Measurements from ENCODE around the gene IL17REL. TPM values are rescaled to one million over a fixed set of nuclear protein-coding genes. Genes with fewer than 3 reads are reported as not detected.
A peak's percentile ranks its signal among the peaks of the same experiment; 100 is the strongest.

Gene IL17REL
- total and polyA plus RNA-seq, 2 of the 13 experiments (the other 11 are each of a cell fraction or from before 2014, with no cell fraction given) = not detected

- TF ChIP-seq ZNF687 (CRISPR knock-in tag; IDR thresholded peaks at IDR 0.05) (peak; percentile 48), MXD1 (CRISPR knock-in tag; IDR thresholded peaks at IDR 0.05) (peak; percentile 81; the same call in 1 of the 2 replicates), HIVEP1 (CRISPR knock-in tag; IDR thresholded peaks at IDR 0.05) (peak; percentile 63; the same call in 1 of the 2 replicates), ZNF790 (CRISPR knock-in tag; IDR thresholded peaks at IDR 0.05; ENCODE audit: borderline replicate concordance) (0 out of 2 replicates have a peak, but pooled peaks have one; percentile 33), RBFOX2 (IDR thresholded peaks at IDR 0.05; ENCODE audit: low read depth, low read length) (peak; percentile 84), ZNF18 (CRISPR knock-in tag; IDR thresholded peaks at IDR 0.05; ENCODE audit: insufficient replicate concordance) (peak; percentile 44), REXO4 (CRISPR knock-in tag; IDR thresholded peaks at IDR 0.05; ENCODE audit: borderline replicate concordance) (no peak), ARID4A (CRISPR knock-in tag; IDR thresholded peaks at IDR 0.05; ENCODE audit: borderline replicate concordance) (peak; percentile 7; the same call in 1 of the 2 replicates), LBX2 (CRISPR knock-in tag; IDR thresholded peaks at IDR 0.05; ENCODE audit: borderline replicate concordance) (peak; percentile 27; the same call in 1 of the 2 replicates), ZNF776 (CRISPR knock-in tag; IDR thresholded peaks at IDR 0.05) (peak; percentile 65; the same call in 1 of the 2 replicates), BHLHE40 (IDR thresholded peaks at IDR 0.05; ENCODE audit: low read length) (no peak), HMGXB4 (CRISPR knock-in tag; IDR thresholded peaks at IDR 0.05; ENCODE audit: borderline replicate concordance in 1 of 2, low read depth in 1 of 2) (peak in 1 of 2 experiments; percentile 22; a peak in 1 of 4 replicates), DMAP1 (CRISPR knock-in tag; IDR thresholded peaks at IDR 0.05) (peak; percentile 18; the same call in 1 of the 2 replicates), ZNF501 (CRISPR knock-in tag; IDR thresholded peaks at IDR 0.05) (peak; percentile 50; the same call in 1 of the 2 replicates)
Measured at GRCh38 chr22:49961601-49962011, 51.0 kb downstream of the IL17REL start (continued).

Data from HepG2 (cell line).